Activated T-cell treated with anti-CD3 and anti-CD28 coated beads, Interleukin-2, amount 50 U/mL, for 72 hours (primary cell): ENCODE measurements around the gene TBC1D5. TPM values are rescaled to one million over a fixed set of nuclear protein-coding genes. Genes with fewer than 3 reads are reported as not detected.

ENCODE experiments used
- ATAC-seq, 2 donors: fragments of 150-1000 bp; cut with Tn5 transposase; replicated peaks in 1 of 2; 2 replicates each; pipeline ENCODE4 v1.10.0; 2021; ENCODE audit warnings: moderate library complexity in 2 of 2, mild to moderate bottlenecking in 1 of 2
- DNase-seq, 2 donors: peaks; one replicate each; pipeline ENCODE4 v3.0.0; 2021 to 2022; ENCODE audit warnings: mixed read lengths in 1 of 2
- H3K27ac Mint-ChIP-seq: one replicate; pipeline ENCODE4 v1.8.0; 2022; ENCODE audit warnings: mild to moderate bottlenecking, moderate library complexity, mixed read lengths
- H3K27me3 Mint-ChIP-seq: one replicate; pipeline ENCODE4 v1.8.0; 2022; ENCODE audit warnings: low read depth, mixed read lengths
- H3K36me3 Mint-ChIP-seq, 2 donors: one replicate each; pipeline ENCODE4 v1.8.0; 2022; ENCODE audit warnings: mixed read lengths in 2 of 2, mild to moderate bottlenecking in 1 of 2; ENCODE audit not compliant: insufficient read depth in 2 of 2
- H3K4me1 Mint-ChIP-seq: one replicate; pipeline ENCODE4 v1.8.0; 2022; ENCODE audit warnings: low read depth, mixed read lengths
- H3K4me3 Mint-ChIP-seq, 2 donors: one replicate each; pipeline ENCODE4 v1.8.0; 2022; ENCODE audit warnings: mild to moderate bottlenecking in 2 of 2, mixed read lengths in 2 of 2, moderate library complexity in 2 of 2
- H3K9me3 Mint-ChIP-seq, 2 donors: one replicate each; pipeline ENCODE4 v1.8.0; 2022; ENCODE audit warnings: mixed read lengths in 2 of 2
- total RNA-seq, 2 donors: library from RNA; stranded (reverse); gene quantifications; one replicate each; pipeline ENCODE4 v1.2.3, GENCODE V29; 2022

TBC1D5 gene
- total RNA-seq, 2 donors from 2014 or later: 51.2 to 52.4 TPM

DNA sequence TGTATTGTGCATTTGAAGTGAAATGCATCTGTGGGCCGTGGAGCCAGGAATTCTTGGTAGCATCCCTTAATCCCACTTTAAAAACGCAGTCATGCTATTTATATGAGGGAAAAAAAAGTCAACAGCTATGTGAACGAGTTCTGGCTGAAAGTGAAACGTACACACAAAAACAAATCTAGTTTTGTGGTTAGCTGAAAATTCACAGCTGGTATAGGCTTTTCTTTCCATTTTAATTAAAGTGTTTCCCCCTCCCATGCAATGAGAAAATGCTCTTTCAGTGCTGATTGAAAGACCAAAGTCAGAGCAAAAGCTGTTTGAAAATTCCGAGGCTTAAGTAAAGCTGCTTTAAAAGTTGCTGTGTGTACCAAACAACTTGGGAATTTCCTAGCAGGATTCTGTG is 560.3 kb downstream of the TBC1D5 start:
- Mint-ChIP-seq H3K27ac (no peak overlapping the region), H3K27me3 (no peaks in the 10 kb centered on the region), H3K4me3 (peak overlapping the region; percentile 40 to 51), H3K9me3 (peaks cover 0 to 1% of the 10 kb centered on the region in 2 donors), H3K4me1 (peaks cover 30% of the 10 kb centered on the region), H3K36me3 (peaks cover 2 to 5% of the 10 kb centered on the region in 2 donors)
- DNase-seq (no peak), ATAC-seq (peak; percentile 23 to 53)

DNA sequence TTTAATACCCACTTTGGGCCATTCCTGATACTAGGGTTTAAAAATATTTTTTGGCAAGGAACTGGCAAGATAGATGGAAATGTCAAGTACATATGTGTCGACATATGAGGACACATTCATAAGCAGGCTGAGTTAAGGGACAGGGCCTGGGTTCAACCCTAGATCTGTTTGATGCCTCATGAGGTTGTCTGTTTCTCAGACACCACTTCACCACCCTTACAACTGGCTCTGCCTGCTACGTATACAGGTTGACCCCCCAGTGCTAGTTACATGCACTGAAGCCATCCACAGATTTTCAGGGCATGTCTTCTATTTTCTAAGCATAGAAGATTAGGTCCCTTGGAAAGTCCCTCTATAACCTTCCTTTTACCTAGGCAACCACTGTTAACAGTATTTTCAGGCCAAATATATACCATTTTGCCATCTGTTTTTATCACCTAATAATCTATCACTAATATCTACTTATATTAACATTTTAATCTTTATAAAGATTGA is 561.0 kb downstream of the TBC1D5 start:
- no peak overlapping the region for H3K4me3 Mint-ChIP-seq
- H3K36me3 Mint-ChIP-seq: peaks cover 2 to 5% of the 10 kb centered on the region in 2 donors
- no peaks in the 10 kb centered on the region for H3K27me3 Mint-ChIP-seq
- ATAC-seq (no peak), DNase-seq (no peak)
- H3K4me1 Mint-ChIP-seq: peaks cover 30% of the 10 kb centered on the region
- peaks cover 0 to 1% of the 10 kb centered on the region in 2 donors for H3K9me3 Mint-ChIP-seq
- no peak overlapping the region for H3K27ac Mint-ChIP-seq

DNA sequence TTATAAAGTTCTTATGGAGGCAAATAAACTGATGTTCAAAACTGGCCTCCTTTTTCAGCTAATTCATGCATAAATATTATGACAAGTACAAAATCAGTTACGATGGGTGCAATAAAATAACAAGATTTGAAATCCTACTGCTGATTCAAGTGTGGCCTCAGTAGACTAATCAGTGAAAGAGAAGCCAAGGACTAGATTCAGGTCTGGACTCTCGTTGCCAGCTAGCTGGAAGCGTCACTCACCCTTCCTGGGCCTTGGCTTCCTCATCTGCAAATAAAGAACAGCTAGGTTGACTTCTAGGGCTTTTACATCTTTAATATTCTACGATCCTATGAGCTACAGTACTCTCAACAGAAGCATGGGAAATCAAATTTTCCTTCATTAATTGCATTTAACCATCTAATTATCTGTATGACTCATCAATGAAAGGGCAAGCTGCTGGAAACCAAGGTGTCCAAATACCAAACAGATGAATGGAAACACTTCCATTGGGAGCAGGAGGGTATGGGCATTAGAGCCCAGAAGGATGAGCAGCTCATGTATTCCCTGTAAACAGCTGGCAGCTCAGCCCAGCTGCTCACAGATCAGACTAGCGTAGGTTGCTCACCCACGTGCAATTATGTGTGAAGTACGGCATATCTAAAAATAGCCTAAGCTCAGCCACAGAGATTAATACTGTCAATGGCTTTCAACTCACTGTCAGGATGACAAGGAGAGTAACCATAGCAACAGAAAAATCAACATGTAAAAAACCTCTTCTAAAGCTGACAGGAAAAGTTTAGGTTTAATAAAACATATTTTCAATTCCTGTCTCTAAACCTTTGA is 562.8 kb downstream of the TBC1D5 start:
- Mint-ChIP-seq H3K27me3 (no peaks in the 10 kb centered on the region), H3K4me1 (peaks cover 30% of the 10 kb centered on the region), H3K36me3 (peaks cover 2 to 5% of the 10 kb centered on the region in 2 donors), H3K27ac (no peak overlapping the region), H3K9me3 (peaks cover 0 to 1% of the 10 kb centered on the region in 2 donors), H3K4me3 (no peak overlapping the region)
- ATAC-seq: no peak
- no peak for DNase-seq

DNA sequence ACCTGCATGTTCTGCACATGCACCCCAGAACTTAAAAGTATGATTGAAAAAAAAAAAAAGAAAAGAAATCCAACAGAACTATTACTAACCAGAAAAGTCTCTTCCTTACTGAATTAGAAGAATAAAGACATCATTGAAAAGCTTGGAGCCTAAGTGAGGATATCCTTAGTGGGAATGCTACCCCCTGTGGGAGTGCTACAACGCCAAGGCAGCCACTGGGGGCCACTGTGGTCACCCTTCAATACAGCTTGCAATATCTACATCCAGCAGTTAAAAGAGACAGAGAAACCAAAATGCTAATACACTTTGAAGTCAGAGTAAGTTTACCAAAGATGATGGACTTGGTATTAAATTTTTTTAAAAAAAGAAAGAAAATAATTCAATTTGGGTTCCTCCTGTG is 565.7 kb downstream of the TBC1D5 start:
- Mint-ChIP-seq H3K27me3 (no peaks in the 10 kb centered on the region), H3K4me3 (no peak overlapping the region), H3K4me1 (peaks cover 5% of the 10 kb centered on the region), H3K9me3 (no peaks in the 10 kb centered on the region), H3K27ac (no peak overlapping the region), H3K36me3 (peaks cover 2 to 3% of the 10 kb centered on the region in 2 donors)
- ATAC-seq: no peak
- DNase-seq: no peak

DNA sequence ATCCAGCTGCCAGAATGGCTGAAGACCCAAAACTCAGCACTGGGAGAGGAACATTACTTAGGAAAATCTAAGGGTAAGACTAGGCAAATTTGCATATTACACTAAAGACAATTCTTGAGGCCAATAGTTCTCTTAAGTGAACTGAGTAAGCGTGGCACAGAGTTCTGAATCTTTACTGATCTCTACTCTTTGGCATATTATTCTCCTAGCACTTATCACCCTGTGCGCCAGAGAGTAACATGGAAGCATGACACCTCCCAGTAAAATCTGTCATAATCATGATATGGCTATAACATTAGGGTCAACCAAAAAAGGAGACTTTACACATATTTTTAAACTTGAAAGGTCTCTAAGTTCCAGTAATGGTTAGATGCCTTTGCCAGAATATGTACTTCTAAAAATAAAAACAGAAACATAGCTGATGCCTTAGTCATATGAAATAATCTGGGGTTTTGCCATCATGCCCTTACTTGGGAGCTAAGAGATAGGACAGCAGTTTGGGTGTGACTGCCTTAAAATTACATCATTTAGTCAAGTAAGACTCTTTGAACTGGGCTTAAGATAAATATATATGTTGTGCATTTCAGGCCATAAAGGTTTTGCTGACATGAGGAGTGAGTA is 567.1 kb downstream of the TBC1D5 start:
- Mint-ChIP-seq H3K4me1 (no peaks in the 10 kb centered on the region), H3K36me3 (peaks cover 0 to 2% of the 10 kb centered on the region in 2 donors), H3K9me3 (no peaks in the 10 kb centered on the region), H3K27ac (no peak overlapping the region), H3K27me3 (no peaks in the 10 kb centered on the region), H3K4me3 (no peak overlapping the region)
- ATAC-seq (no peak), DNase-seq (no peak)

DNA sequence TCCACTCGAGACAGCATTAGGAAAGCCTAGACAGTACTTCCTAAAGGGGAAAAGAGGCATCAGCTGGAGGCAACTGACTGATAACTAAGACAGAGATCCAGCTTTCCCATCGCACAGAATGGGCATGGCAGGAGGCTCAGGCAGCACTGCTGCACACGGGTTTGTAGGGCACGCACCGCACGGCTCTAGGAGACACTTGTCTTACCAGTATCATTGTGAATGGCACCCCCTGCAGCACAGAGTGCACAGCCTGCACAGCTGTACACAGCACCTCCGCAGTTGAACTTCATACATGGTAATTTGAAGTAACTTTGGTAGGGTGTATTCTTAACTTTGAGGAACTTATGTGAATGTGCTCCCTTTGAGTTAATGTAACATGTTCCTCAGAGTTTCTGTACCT is 576.1 kb downstream of the TBC1D5 start:
- Mint-ChIP-seq H3K27me3 (no peaks in the 10 kb centered on the region), H3K4me1 (no peaks in the 10 kb centered on the region), H3K4me3 (no peak overlapping the region), H3K36me3 (peaks cover 0 to 5% of the 10 kb centered on the region in 2 donors), H3K27ac (no peak overlapping the region), H3K9me3 (no peaks in the 10 kb centered on the region)
- ATAC-seq (peak in 1 of 2 donors; percentile 33), DNase-seq (no peak)

DNA sequence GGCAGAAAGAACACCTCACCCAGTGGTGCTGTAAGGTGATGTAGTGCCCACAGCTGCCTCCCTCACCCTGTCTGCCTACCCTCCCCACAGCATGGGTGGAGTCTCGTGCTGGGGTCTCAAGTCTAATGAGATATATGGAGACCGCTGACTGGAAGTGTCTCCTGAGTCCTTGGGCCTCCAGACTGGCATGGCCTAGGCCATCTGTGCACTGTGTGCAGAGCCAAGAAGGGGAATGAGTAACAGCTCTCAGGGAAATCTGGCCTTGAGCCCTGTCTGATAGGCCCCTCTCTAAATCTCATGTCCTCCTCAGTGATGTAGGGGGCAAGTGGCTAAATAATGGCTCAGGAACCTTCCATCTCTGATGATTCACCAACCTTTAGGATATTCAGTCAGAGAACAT is 580.3 kb downstream of the TBC1D5 start:
- Mint-ChIP-seq H3K27ac (no peak overlapping the region), H3K9me3 (no peaks in the 10 kb centered on the region), H3K36me3 (peaks cover 0 to 10% of the 10 kb centered on the region in 2 donors), H3K27me3 (no peaks in the 10 kb centered on the region), H3K4me3 (no peak overlapping the region), H3K4me1 (peaks cover 18% of the 10 kb centered on the region)
- ATAC-seq: no peak
- DNase-seq: no peak

DNA sequence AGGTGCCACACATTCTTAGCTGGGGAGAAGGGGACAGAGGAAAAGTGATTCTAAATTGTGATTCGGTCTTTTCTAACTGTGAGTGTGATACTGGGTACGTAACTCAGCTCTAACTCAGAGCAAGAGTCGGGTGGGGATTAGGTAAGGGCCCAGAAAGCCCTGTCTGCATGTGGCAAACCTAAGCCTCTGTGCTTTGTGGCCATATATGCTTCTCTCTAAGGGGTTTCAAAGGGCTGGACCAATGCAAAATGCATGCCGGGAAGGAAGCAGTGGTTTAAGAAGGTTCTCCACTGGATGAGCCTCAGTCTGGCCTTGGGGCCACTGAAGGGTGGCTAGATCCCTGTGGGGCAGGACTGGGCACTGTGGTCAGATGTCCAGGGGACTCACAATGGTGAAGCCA is 581.8 kb downstream of the TBC1D5 start:
- Mint-ChIP-seq H3K9me3 (no peaks in the 10 kb centered on the region), H3K4me3 (no peak overlapping the region), H3K27me3 (no peaks in the 10 kb centered on the region), H3K27ac (no peak overlapping the region), H3K36me3 (peaks cover 2 to 7% of the 10 kb centered on the region in 2 donors), H3K4me1 (peaks cover 19% of the 10 kb centered on the region)
- ATAC-seq: no peak
- no peak for DNase-seq

DNA sequence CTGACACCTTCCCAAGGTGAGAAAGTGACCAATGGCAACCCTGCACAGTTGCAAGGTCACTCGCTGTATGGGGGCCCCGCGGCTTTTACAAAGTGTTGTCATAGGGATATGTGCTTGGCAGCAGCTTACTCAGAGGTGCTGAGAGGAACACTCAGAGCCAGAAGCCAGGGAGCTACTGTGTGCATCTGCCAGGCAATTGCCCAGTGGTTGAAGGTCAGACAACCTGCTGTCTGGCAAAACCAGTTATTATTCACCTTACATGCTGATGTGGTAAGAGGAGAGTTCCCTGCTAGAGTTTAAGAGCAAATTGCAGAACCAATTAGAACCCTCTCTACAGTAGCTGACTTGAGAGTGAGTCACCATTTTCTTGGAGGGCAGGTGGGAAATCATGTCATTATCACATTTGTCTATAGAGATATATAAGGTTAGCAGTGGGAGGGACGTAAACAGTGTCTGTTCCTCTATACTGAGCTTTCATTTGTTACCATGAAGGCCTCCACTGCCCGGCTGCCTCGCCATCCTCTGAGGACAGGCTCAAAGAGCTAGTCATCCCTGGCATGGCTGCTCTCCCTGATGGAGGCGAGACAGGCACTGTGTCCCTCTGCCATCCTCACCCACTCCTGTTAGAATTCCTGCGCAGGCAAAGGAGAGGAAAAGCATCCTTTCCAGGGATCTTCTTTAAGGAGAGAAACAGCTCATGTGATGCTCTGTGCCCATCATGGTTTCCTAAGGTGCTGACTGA is 583.3 kb downstream of the TBC1D5 start:
- DNase-seq: peak in 1 of 2 donors; percentile 31
- H3K27ac Mint-ChIP-seq: no peak overlapping the region
- no peaks in the 10 kb centered on the region for H3K27me3 Mint-ChIP-seq
- peak; percentile 84 for ATAC-seq
- no peak overlapping the region for H3K4me3 Mint-ChIP-seq
- H3K36me3 Mint-ChIP-seq: peaks cover 5 to 7% of the 10 kb centered on the region in 2 donors
- H3K4me1 Mint-ChIP-seq: peaks cover 21% of the 10 kb centered on the region
- no peaks in the 10 kb centered on the region for H3K9me3 Mint-ChIP-seq

DNA sequence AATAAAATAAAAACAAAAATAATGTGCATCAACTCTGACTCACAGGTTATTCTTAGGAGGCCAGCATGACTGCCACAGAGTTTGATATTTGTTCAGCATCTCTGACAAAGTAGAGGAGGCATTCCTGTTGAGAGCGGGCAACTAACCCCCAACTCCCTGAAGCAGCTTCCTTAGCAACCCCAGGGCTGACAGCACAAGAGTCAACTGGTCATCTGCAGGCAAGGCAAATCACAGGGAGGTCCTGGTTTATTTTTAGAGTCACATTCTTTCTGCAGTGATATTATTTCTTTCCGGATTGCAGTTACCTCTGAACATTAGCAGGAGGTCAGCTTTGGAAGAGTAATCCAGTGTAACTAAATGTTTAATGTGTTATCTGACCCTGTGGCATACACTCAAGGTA is 584.7 kb downstream of the TBC1D5 start:
- no peak overlapping the region for H3K4me3 Mint-ChIP-seq
- peaks cover 16 to 18% of the 10 kb centered on the region in 2 donors for H3K36me3 Mint-ChIP-seq
- H3K4me1 Mint-ChIP-seq: peaks cover 24% of the 10 kb centered on the region
- ATAC-seq (no peak), DNase-seq (no peak)
- no peaks in the 10 kb centered on the region for H3K27me3 Mint-ChIP-seq
- no peak overlapping the region for H3K27ac Mint-ChIP-seq
- peaks cover 3 to 6% of the 10 kb centered on the region in 2 donors for H3K9me3 Mint-ChIP-seq

DNA sequence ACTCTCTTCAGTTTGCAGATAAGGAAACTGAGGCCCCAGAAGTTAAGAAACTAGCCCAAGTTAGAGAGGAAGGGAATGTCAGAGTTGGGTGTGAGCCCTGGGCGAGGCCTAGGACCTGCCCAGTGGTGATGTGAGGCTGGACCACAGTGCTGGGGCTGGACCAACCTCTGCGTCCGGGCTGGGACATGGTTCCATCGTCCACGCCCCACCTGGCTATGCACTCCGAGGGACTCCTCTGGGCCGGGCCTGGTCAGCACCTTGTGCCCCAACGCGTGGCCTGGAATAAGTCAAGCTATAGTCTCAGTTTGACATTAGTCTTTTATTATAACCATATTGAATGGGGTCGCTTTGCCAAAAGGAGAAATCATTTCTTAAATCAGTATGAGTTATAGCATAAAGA is 585.6 kb downstream of the TBC1D5 start:
- Mint-ChIP-seq H3K4me3 (no peak overlapping the region), H3K27me3 (no peaks in the 10 kb centered on the region), H3K4me1 (peaks cover 32% of the 10 kb centered on the region), H3K9me3 (peaks cover 3 to 7% of the 10 kb centered on the region in 2 donors), H3K27ac (no peak overlapping the region), H3K36me3 (peaks cover 19 to 20% of the 10 kb centered on the region in 2 donors)
- ATAC-seq (no peak), DNase-seq (no peak)

DNA sequence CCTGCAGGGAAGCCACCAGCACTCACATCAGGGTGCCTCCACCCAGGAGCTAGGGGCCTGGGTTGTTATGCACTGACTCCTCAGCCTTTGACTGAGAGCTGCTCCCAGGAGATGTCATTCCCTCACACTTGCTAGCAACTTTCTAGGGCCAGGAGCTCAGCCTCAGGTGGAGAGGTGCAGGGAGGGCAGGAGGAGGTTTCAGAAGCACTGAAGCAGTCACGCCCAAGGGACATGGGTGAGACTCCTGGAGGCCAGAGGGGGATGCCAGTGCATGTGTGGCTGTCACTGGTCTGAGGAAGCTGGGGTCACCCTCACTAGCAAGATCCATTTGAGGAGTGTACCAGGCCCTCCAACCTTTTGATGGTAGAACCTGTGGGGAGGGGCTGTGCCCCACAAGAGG is 586.5 kb downstream of the TBC1D5 start:
- Mint-ChIP-seq H3K27me3 (no peaks in the 10 kb centered on the region), H3K4me1 (peaks cover 41% of the 10 kb centered on the region), H3K36me3 (peaks cover 24% of the 10 kb centered on the region in 2 donors)

DNA sequence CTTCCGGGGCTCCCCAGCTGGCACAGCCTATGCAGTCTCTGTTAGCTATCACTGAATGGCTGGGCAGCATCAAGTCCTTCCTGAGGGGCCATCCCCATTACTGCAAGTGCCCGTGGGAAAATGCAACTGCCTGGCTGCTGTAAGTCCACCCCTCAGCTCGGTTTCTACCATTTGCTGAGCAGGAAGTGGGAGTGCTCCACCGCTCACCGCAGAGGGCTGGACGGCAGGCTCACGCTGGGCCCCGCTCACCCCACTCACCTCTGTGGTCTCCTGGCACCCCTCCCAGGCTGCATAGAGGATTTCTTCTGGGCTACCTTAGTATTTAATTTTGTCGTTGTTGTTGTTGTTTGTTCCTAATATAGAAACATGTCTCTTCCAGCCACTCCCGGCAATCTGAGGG is 587.5 kb downstream of the TBC1D5 start:
- Mint-ChIP-seq H3K4me1 (peaks cover 50% of the 10 kb centered on the region), H3K27ac (no peak overlapping the region), H3K4me3 (no peak overlapping the region), H3K36me3 (peaks cover 25 to 30% of the 10 kb centered on the region in 2 donors), H3K27me3 (no peaks in the 10 kb centered on the region), H3K9me3 (peaks cover 7 to 12% of the 10 kb centered on the region in 2 donors)
- DNase-seq: no peak
- no peak for ATAC-seq

More for the DNA sequence above, 586.5 kb downstream of the TBC1D5 start:
- no peak for ATAC-seq
- Mint-ChIP-seq H3K4me3 (no peak overlapping the region), H3K9me3 (peaks cover 3 to 7% of the 10 kb centered on the region in 2 donors), H3K27ac (no peak overlapping the region)
- DNase-seq: no peak
